Sigmoid colon (tissue), 7 donors: ENCODE results near the gene SPTBN4. TPM values are rescaled to one million over a fixed set of nuclear protein-coding genes. Genes with fewer than 3 reads are reported as not detected.
"Not testable (repeated sequence)": the region's sequence is repeated elsewhere in the genome, so short reads cannot be mapped to it uniquely, and the experiment has no call there.

Experiments
- DNase-seq: peaks from one replicate; pipeline ENCODE4 v3.0.0-alpha.2; 2019
- H3K27ac ChIP-seq, 4 donors: fragments of 200-600 bp; sonication (generic); one replicate each; pipeline ENCODE4 v1.5.1; 2016 to 2019; ENCODE audit warnings: mild to moderate bottlenecking in 1 of 4
- H3K27me3 ChIP-seq, 3 donors: fragments of 200-600 bp; sonication (generic); one replicate each; pipeline ENCODE4 v1.5.1; 2019; ENCODE audit warnings: mild to moderate bottlenecking in 1 of 3
- H3K36me3 ChIP-seq, 4 donors: fragments of 200-600 bp; sonication (generic); one replicate each; pipeline ENCODE4 v1.5.1; 2016 to 2019
- H3K4me1 ChIP-seq, 4 donors: fragments of 200-600 bp; sonication (generic); one replicate each; pipeline ENCODE4 v1.5.1; 2017 to 2019
- H3K4me3 ChIP-seq, 4 donors: fragments of 200-600 bp; sonication (generic); one replicate each; pipeline ENCODE4 v1.5.1; 2017 to 2019; ENCODE audit warnings: mild to moderate bottlenecking in 2 of 4, moderate library complexity in 1 of 4
- H3K9me3 ChIP-seq, 4 donors: fragments of 200-600 bp in 3 of 4; sonication (generic) in 3 of 4; one replicate each; pipeline versions ENCODE4 v1.5.1 to v1.6.1; 2013 to 2019
- EP300 ChIP-seq, 4 donors: sonication (generic); formaldehyde crosslinking; IDR thresholded peaks; one replicate each; pipeline ENCODE4 v1.6.1; 2017; ENCODE audit warnings: antibody characterized with exemption in 4 of 4
- POLR2A ChIP-seq, 2 donors: fragments of 450-650 bp; IDR thresholded peaks; one replicate each; pipeline ENCODE4 v1.6.1; 2016; ENCODE audit warnings: antibody characterized with exemption in 2 of 2, mild to moderate bottlenecking in 2 of 2, moderate library complexity in 2 of 2
- POLR2AphosphoS5 ChIP-seq, 4 donors: sonication (generic); formaldehyde crosslinking; IDR thresholded peaks; one replicate each; pipeline ENCODE4 v1.6.1; 2017; ENCODE audit warnings: antibody characterized with exemption in 4 of 4
- WGBS, 2 donors: extraction: QIAGEN DNeasy Blood & Tissue Kit; methylation state at CpG; one replicate each; pipeline ENCODE4 v1.1.7; 2013; 5-methylcytosine and 5-hydroxymethylcytosine counted together
- intact Hi-C: fragments of 100-400 bp; cut with DNase I; formaldehyde crosslinking; loops from one replicate; pipeline ENCODE4 v1.15.1; 2023
- polyA plus RNA-seq, 3 donors: library from polyadenylated mRNA; stranded (reverse); fragments of 200-250 nt; gene quantifications; one replicate each; pipeline ENCODE4 v1.2.3, GENCODE V29; 2013
- total RNA-seq, 4 donors: library from RNA; depleted of rRNA; stranded (reverse); fragments of >200 nt; gene quantifications; one replicate each; pipeline ENCODE4 v1.1.0, GENCODE V29; 2016
- TF ChIP-seq, protein P1 (sequence below), 4 experiments: fragments of 450-650 bp in 3 of 4; fragments of 200-600 bp in 1 of 4; IDR thresholded peaks; one replicate each; pipeline ENCODE4 v1.5.1; 2016 to 2019; ENCODE audit warnings: antibody characterized with exemption in 4 of 4, mild to moderate bottlenecking in 3 of 4, moderate library complexity in 2 of 4
- donor health status: healthy with polysubstance abuse.
- donor health status: Bipolar disorder and iron deficiency.
- donor health status: healthy.

Gene SPTBN4
- total and polyA plus RNA-seq, 7 donors: 0.23 to 5.0 (median 1.8) TPM; not detected in 1

DNA sequence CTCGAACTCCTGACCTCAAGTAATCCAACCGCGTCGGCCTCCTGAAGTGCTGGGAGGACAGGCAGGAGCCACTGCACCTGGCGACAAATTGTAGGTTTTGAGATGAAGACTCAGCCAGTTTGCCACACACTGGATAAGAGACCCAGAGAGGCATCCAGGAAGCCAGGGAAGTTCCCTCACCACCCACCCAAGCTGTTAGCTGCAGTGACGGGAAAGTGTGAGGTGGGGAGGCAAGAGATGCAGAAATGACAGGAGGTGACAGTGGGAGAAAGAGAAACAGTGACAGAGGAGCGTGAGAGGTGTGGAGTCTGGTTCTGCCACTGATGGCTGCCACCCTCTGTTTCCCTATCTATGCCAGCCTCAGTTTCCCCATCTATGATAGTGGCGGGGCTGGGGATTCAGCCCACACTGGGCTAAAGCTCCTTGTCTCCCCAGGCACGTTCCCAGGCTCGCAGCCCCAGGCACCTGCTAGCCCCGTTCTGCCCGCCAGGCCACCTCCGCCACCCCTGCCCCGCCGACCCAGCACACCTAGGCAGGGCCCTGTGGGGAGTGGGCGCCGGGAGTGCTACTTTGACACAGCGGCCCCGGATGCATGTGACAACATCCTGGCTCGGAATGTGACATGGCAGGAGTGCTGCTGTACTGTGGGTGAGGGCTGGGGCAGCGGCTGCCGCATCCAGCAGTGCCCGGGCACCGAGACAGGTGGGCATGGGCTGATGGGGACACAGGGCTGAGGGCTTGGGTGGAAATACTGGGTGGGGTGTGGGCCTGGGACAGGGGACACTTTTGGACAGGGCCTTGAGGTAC is 155.4 kb downstream of the SPTBN4 start:
- WGBS, 2 donors: 94% methylated on average over 24 of the region's 24 CpGs
- Histone ChIP-seq H3K4me1 (peaks cover 0 to 4% (median 0%) of the 10 kb centered on the region in 4 donors), H3K9me3 (no peaks in the 10 kb centered on the region), H3K27me3 (no peaks in the 10 kb centered on the region), H3K4me3 (no peak overlapping the region), H3K27ac (no peak overlapping the region), H3K36me3 (peaks cover 0 to 63% (median 2%) of the 10 kb centered on the region in 4 donors)
- intact Hi-C loops: no loop called here
- no peak for TF ChIP-seq EP300 (IDR thresholded peaks at IDR 0.05)
- TF ChIP-seq POLR2A (IDR thresholded peaks at IDR 0.05): no peak
- TF ChIP-seq POLR2AphosphoS5 (IDR thresholded peaks at IDR 0.05): no peak
- TF ChIP-seq, protein P1, sequence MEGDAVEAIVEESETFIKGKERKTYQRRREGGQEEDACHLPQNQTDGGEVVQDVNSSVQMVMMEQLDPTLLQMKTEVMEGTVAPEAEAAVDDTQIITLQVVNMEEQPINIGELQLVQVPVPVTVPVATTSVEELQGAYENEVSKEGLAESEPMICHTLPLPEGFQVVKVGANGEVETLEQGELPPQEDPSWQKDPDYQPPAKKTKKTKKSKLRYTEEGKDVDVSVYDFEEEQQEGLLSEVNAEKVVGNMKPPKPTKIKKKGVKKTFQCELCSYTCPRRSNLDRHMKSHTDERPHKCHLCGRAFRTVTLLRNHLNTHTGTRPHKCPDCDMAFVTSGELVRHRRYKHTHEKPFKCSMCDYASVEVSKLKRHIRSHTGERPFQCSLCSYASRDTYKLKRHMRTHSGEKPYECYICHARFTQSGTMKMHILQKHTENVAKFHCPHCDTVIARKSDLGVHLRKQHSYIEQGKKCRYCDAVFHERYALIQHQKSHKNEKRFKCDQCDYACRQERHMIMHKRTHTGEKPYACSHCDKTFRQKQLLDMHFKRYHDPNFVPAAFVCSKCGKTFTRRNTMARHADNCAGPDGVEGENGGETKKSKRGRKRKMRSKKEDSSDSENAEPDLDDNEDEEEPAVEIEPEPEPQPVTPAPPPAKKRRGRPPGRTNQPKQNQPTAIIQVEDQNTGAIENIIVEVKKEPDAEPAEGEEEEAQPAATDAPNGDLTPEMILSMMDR (IDR thresholded peaks at IDR 0.05): no peak
- no peak for DNase-seq

DNA sequence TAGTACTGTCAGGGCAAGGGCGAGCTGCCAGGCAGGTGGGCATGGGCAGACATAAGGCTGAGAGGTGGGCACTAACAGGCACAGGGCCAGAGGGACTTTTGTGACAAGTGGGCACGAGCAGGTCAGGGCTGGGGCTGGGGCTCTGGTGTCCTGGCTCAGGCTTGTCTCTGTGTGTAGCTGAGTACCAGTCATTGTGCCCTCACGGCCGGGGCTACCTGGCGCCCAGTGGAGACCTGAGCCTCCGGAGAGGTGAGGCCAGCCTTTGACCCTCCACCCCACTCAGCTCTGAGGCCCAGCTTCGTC is 155.9 kb downstream of the SPTBN4 start:
- intact Hi-C loops: no loop called here
- H3K27ac ChIP-seq: peak overlapping the region in 1 of 4 donors; percentile 32

DNA sequence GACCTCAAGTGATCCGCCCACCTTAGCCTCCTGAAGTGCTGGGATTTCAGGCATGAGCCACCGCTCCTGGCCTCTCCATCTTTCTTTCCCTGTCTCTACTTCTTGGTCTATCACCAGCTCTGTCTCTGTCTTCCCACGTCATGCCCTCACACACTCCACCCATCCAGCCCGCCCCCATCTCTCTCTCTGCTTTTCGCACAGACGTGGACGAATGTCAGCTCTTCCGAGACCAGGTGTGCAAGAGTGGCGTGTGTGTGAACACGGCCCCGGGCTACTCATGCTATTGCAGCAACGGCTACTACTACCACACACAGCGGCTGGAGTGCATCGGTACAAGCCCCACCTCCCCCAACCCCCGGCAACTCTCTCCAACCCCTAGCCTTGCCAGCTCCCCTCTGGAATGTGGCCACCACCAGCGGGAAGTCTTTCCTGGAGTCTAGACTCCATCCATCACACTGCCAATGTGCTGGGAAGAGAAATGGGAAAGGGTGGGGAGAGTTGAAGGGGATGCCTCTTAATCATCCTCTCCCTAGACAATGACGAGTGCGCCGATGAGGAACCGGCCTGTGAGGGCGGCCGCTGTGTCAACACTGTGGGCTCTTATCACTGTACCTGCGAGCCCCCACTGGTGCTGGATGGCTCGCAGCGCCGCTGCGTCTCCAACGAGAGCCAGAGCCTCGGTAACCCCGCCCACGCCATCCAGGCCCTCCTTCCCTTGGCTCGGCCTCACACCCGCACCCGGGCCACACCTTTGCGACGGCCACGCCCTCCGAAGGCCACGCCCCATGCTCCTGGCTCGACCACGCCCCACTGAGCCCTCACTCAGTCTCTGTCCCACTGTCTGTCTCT is 156.8 kb downstream of the SPTBN4 start:
- DNase-seq: no peak
- no peak for TF ChIP-seq POLR2A (IDR thresholded peaks at IDR 0.05)
- no peak for TF ChIP-seq POLR2AphosphoS5 (IDR thresholded peaks at IDR 0.05)
- TF ChIP-seq, protein P1 (IDR thresholded peaks at IDR 0.05): no peak
- no peak for TF ChIP-seq EP300 (IDR thresholded peaks at IDR 0.05)
- Histone ChIP-seq H3K27me3 (no peaks in the 10 kb centered on the region), H3K27ac (peak overlapping the region in 2 of 4 donors; percentile 23 to 32), H3K4me3 (no peak overlapping the region), H3K4me1 (peaks cover 0 to 4% (median 0%) of the 10 kb centered on the region in 4 donors), H3K36me3 (peaks cover 0 to 61% (median 2%) of the 10 kb centered on the region in 4 donors), H3K9me3 (no peaks in the 10 kb centered on the region)
- 45 to 70% methylated on average over 41 of the region's 41 CpGs for WGBS, 2 donors
- intact Hi-C loops: no loop called here

More for the DNA sequence above, 155.9 kb downstream of the SPTBN4 start:
- H3K9me3 ChIP-seq: no peaks in the 10 kb centered on the region
- WGBS, 2 donors: 92 to 95% methylated on average over 7 of the region's 7 CpGs
- H3K36me3 ChIP-seq: peaks cover 0 to 63% (median 2%) of the 10 kb centered on the region in 4 donors
- peaks cover 0 to 4% (median 0%) of the 10 kb centered on the region in 4 donors for H3K4me1 ChIP-seq
- no peak overlapping the region for H3K4me3 ChIP-seq
- no peak for DNase-seq
- no peaks in the 10 kb centered on the region for H3K27me3 ChIP-seq
- TF ChIP-seq POLR2AphosphoS5 (IDR thresholded peaks at IDR 0.05): no peak
- no peak for TF ChIP-seq POLR2A (IDR thresholded peaks at IDR 0.05)
- TF ChIP-seq, protein P1 (IDR thresholded peaks at IDR 0.05): no peak
- no peak for TF ChIP-seq EP300 (IDR thresholded peaks at IDR 0.05)

DNA sequence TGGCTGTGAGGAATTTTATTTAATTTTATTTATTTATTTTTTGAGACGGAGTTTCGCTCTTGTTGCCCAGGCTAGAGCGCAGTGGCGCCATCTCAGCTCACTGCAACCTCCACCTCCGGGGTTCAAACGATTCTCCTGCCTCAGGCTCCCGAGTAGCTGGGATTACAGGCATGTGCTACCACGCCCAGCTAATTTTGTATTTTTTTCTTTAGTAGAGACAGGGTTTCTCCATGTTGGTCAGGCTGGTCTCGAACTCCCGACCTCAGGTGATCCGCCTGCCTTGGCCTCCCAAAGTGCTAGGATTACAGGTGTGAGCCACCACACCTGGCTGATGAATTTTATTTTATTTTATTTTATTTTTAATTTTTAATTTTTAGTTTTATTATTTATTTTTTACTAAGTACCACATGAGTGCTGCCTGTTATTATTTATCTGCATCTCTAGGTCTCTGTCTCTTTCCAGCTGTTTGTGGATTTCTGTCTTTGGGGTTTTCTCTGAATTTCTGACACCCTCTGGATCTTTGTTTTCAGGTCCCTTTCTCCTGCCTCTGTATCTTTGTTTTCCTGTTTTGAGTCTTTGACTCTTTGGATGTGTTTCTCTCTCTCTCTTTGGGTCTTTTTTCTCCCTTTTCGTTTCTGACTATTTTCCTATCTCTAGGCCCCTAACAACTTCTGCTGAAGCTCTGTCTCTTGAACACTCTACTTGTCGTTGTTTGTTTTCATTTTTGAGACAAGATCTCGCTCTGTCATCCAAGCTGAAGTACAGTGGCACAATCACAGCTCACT is 157.8 kb downstream of the SPTBN4 start:
- H3K4me3 ChIP-seq, H3K27ac ChIP-seq, DNase-seq, H3K4me1 ChIP-seq, H3K27me3 ChIP-seq, H3K9me3 ChIP-seq, intact Hi-C loops: not testable (repeated sequence)
- H3K36me3 ChIP-seq: peaks cover 0 to 55% (median 0%) of the 10 kb centered on the region in 4 donors
- 78 to 91% methylated on average over 14 of the region's 14 CpGs for WGBS, 2 donors
